Left ventricle myocardium inferior (tissue), 1 donor: ENCODE results near the gene FGD4. TPM values are rescaled to one million over a fixed set of nuclear protein-coding genes. Genes with fewer than 3 reads are reported as not detected.

Experiments used
- DNase-seq: peaks from one replicate; pipeline ENCODE4 v3.0.0-alpha.2; 2020
- H3K27ac ChIP-seq: fragments of 200-600 bp; replicated peaks from 2 replicates; pipeline ENCODE4 v1.8.0; 2021
- H3K27me3 ChIP-seq: fragments of 200-600 bp; 2 replicates; pipeline ENCODE4 v1.8.0; 2021; ENCODE audit warnings: low read depth
- H3K36me3 ChIP-seq: fragments of 200-600 bp; 2 replicates; pipeline ENCODE4 v1.8.0; 2021
- H3K4me1 ChIP-seq: fragments of 200-600 bp; 2 replicates; pipeline ENCODE4 v1.8.0; 2021
- H3K4me3 ChIP-seq: fragments of 200-600 bp; 2 replicates; pipeline ENCODE4 v1.8.0; 2021; ENCODE audit warnings: mild to moderate bottlenecking, moderate library complexity
- H3K9me3 ChIP-seq: fragments of 200-600 bp; replicated peaks from 2 replicates; pipeline ENCODE4 v1.8.0; 2021
- CTCF ChIP-seq: fragments of 200-600 bp; IDR thresholded peaks from 2 replicates; pipeline ENCODE4 v1.8.0; 2021; ENCODE audit warnings: antibody characterized with exemption, mild to moderate bottlenecking, borderline replicate concordance
- intact Hi-C: fragments of 100-400 bp; cut with micrococcal nuclease; formaldehyde crosslinking; loops from one replicate; pipeline ENCODE4 v1.11.0; 2022
- total RNA-seq: library from RNA; stranded (reverse); fragmentation: NEBNext Ultra II Directional; extraction: Animal tissue kit (Norgen Biotek cat#: 25700); gene quantifications from one replicate; pipeline ENCODE4 v1.2.1, GENCODE V29; 2021
- donor health status: DM: no; HTN: yes; CAD: no; lungs with severe emphysema.

Gene FGD4
- total RNA-seq, 1 donor from 2014 or later = 30.5 TPM

GRCh38 chr12:32365473-32366064 is 33.8 kb upstream of the FGD4 start:
- peak; percentile 23 for DNase-seq
- TF ChIP-seq CTCF = peak; percentile 90
- Histone ChIP-seq H3K4me1 (peaks cover 4% of the 10 kb centered on the region), H3K27me3 (no peaks in the 10 kb centered on the region), H3K9me3 (no peaks in the 10 kb centered on the region), H3K4me3 (no peak overlapping the region), H3K36me3 (no peaks in the 10 kb centered on the region), H3K27ac (no peak overlapping the region)
- intact Hi-C loops = loop anchor here (5.0 kb wide), 1 partner anchor 307 kb away; no protein-coding TSS in a partner anchor

GRCh38 chr12:32366714-32367113 is 32.6 kb upstream of the FGD4 start:
- no peaks in the 10 kb centered on the region for H3K9me3 ChIP-seq
- no peaks in the 10 kb centered on the region for H3K27me3 ChIP-seq
- H3K27ac ChIP-seq = no peak overlapping the region
- no peak for DNase-seq
- H3K4me1 ChIP-seq = peaks cover 4% of the 10 kb centered on the region
- intact Hi-C loops = loop anchor here (5.0 kb wide), 1 partner anchor 306 kb away; no protein-coding TSS in a partner anchor
- TF ChIP-seq CTCF = no peak
- H3K4me3 ChIP-seq = no peak overlapping the region
- H3K36me3 ChIP-seq = no peaks in the 10 kb centered on the region

GRCh38 chr12:32367381-32367780 is 32.0 kb upstream of the FGD4 start:
- Histone ChIP-seq H3K4me3 (no peak overlapping the region), H3K27ac (no peak overlapping the region), H3K9me3 (no peaks in the 10 kb centered on the region), H3K36me3 (no peaks in the 10 kb centered on the region), H3K4me1 (peaks cover 4% of the 10 kb centered on the region), H3K27me3 (no peaks in the 10 kb centered on the region)
- TF ChIP-seq CTCF = no peak
- DNase-seq = no peak
- intact Hi-C loops = loop anchor here (5.0 kb wide), 1 partner anchor 305 kb away; no protein-coding TSS in a partner anchor

GRCh38 chr12:32369202-32369601 is 30.2 kb upstream of the FGD4 start:
- Histone ChIP-seq H3K4me1 (peaks cover 4% of the 10 kb centered on the region), H3K27me3 (no peaks in the 10 kb centered on the region), H3K4me3 (no peak overlapping the region), H3K27ac (no peak overlapping the region), H3K9me3 (no peaks in the 10 kb centered on the region), H3K36me3 (no peaks in the 10 kb centered on the region)
- no peak for DNase-seq
- intact Hi-C loops = loop anchor here (5.0 kb wide), 1 partner anchor 303 kb away; no protein-coding TSS in a partner anchor
- no peak for TF ChIP-seq CTCF

GRCh38 chr12:32377344-32378055 is 21.9 kb upstream of the FGD4 start:
- Histone ChIP-seq H3K4me3 (no peak overlapping the region), H3K36me3 (no peaks in the 10 kb centered on the region), H3K27me3 (no peaks in the 10 kb centered on the region), H3K4me1 (no peaks in the 10 kb centered on the region), H3K9me3 (no peaks in the 10 kb centered on the region), H3K27ac (no peak overlapping the region)
- TF ChIP-seq CTCF = no peak
- intact Hi-C loops = no loop called here
- DNase-seq = no peak
